HG03045 (cell line): ENCODE measurements around the gene TNFRSF9.

ENCODE experiments used
- ATAC-seq: cut with Tn5 transposase; IDR thresholded peaks from one replicate; pipeline ENCODE4 v1.9.1; 2021; ENCODE audit warnings: mild to moderate bottlenecking, moderate library complexity; ENCODE audit not compliant: unreplicated experiment

The TNFRSF9 gene

DNA sequence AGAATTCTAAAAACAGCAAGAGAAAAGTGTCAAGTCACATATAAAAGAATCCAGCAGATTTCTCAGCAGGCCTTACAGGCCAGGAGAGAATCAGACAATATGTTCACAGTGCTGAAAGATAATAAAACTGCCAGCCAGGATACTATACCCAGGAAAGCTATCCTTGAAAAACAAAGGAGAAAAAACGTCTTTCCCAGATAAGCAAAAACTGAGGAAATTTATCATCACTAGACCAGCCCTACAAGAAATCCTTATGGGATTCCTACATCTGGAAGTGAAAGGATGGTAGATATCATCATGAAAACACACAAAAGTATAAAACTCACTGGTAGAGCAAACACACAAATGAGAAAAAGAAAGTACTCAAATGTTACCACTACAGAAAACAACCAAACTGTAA is 62.6 kb downstream of the TNFRSF9 start:
- ATAC-seq: no peak

DNA sequence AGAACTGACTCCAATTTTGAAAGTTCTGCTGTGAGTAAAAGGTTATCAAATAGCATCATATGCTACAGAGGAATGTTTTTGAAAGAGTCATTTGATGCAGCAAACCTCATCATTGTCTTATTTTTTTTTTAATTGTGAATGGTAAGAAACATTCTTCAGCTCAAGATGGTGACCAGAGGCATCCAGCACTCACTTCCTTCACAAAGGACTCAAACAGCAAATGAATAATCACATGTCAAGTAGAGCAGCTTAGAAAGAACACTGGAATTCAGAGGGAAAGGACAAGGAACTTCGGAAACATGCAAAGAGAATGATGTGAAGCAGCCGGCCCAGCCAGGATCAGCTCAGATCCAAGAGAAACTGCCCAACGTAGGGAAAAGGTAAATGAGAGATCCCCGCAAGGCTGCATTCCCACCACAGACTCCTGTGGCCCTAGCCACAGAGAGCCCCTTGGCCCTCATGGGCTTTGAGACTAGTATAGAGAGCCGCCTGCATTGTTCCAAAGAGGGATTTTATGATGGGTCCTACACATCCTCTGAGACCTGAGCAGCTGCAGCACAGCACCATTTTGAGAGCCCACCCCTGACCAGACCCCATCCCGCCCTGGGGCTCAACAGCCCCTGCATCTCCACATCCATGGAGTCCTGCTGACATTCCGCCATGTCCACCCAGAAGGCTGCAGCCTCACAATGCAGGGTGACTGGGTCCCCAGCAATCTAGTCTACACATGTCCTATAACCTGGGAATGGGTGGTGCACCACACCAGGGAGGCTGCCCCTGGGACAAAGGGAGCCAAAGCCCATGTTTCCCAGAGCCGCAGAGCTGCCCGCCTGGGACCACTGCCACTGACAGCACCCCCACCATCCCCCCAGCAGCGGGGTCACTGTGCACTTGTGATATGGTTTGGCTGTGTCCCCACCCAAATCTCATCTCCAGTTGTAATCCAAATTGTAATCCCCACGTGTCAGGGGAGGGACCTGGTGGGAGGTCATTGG is 66.5 kb downstream of the TNFRSF9 start:
- ATAC-seq: no peak

DNA sequence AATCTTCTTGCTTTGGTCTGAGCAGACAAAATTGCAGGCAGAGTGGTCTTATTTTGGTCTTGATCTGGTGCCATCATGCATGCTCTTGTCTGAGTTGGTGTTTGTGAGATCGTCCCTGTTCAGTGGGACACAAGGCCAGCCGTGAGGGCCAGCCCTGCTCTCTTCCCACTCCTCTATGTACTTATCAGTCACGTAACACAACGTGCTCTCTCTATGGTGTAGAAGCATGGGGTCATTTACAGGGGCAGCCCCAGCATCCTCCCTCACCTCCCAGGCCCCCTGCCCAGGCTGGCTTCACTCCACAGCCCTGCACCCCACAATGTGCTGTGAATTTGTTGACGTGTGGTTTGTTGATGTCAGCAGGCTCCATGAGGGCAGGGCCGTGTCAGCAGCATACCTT is 69.5 kb downstream of the TNFRSF9 start:
- no peak for ATAC-seq

DNA sequence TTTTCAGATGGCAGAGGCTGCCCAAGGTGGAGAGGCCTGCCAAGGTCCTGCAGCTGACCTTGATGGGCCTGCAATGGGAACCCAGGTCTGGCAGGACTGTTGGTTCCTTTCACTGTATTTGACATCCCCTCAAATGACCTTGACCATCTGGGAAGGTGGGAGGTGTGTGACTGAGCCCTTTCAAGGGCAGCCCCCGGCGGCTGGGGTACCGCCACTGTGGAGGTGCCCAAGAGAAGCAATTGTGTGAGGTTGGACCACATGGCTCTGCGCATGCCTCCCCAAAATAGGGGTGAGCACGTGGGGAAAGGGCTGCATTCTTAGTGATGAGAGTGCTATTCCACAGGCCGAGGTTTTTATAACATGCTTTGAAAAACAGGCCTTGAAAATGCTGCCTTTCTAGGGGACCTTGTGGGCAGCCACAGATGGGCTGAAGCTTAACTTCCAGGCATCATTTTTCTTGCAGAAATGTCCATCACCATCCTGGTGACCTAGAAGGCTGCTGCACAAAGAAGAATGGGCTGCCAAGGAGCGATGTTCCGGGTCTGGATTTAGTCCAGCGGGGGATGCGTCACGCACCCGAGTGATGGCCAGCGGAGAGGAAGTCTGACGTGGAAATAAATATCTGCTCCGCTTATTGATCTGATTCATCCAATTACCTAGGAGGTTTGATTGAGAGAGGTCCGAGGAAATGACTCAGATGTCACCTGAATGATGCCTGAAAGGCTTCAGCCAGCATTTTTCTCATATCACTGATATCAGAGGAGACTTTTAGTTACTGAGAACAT is 71.3 kb downstream of the TNFRSF9 start:
- no peak for ATAC-seq

DNA sequence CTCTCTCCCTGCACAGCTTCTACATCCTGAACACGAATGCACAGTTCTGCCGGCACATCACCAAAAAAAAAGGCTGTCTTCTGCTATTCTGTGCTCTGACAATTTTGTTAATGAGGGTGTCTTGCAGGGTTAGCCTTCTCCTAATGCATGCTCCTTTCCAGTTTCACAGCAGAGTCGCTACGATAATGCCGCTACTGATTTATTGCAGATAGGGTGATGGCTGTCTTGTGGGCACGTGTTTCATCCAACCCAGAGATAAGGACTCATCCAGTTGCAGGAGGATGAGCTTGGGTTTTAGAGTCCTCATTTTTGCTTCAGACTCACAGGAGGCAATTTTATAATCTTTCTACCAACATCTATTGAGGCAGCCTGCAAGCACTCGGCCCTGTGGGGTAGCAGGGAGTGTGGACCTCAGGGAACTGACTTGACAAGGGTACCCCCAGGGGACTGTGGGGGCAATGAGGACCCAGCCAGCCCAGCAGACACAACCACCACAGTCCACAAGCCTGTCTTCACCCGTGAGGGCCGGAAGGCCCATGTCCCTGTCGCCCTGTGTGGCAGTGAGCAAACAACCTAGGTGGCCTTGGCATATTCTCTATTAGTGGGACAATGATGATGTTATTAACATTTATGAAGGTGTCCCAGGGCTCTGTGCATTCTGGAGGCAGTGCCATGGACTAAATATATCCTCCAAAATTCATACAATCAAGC is 72.4 kb downstream of the TNFRSF9 start:
- no peak for ATAC-seq

DNA sequence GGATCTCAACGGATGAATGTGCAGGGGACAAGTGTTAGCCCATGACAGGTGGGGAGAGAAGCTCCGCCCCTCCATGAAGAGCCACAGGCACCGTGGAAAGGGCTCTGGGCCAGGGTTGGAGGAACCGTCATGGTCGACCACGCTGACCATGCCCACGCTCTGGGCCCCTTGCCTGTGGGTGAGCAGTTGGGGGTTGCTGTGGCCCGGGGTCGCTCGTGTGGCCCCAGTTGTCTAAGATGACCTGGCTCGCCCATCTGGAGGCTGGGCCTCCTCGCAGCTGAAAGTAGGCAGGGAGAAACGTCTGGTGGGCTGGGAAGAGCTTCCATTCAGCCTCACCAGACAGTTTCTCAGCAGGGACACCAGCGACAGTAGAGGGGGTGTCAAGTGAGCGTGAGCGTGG is 74.7 kb downstream of the TNFRSF9 start:
- no peak for ATAC-seq
